NCI-H460 (cell line): ENCODE measurements around the gene RBMS1. TPM values are rescaled to one million over a fixed set of nuclear protein-coding genes. Genes with fewer than 3 reads are reported as not detected.
"Not testable (repeated sequence)": the region's sequence is repeated elsewhere in the genome, so short reads cannot be mapped to it uniquely, and the experiment has no call there.

ENCODE experiments used
- DNase-seq: peaks from one replicate; pipeline ENCODE4 v3.0.0-alpha.2; 2016; ENCODE audit warnings: low read depth; ENCODE audit errors: extremely low read depth
- total RNA-seq: library from RNA; depleted of rRNA; stranded (reverse); fragments of >200 nt; shearing (Covaris generic); gene quantifications from 2 replicates; pipeline ENCODE4 v1.2.3, GENCODE V29; 2014

Gene RBMS1
- total RNA-seq, 1 experiment from 2014 or later: 45.9 TPM

DNA sequence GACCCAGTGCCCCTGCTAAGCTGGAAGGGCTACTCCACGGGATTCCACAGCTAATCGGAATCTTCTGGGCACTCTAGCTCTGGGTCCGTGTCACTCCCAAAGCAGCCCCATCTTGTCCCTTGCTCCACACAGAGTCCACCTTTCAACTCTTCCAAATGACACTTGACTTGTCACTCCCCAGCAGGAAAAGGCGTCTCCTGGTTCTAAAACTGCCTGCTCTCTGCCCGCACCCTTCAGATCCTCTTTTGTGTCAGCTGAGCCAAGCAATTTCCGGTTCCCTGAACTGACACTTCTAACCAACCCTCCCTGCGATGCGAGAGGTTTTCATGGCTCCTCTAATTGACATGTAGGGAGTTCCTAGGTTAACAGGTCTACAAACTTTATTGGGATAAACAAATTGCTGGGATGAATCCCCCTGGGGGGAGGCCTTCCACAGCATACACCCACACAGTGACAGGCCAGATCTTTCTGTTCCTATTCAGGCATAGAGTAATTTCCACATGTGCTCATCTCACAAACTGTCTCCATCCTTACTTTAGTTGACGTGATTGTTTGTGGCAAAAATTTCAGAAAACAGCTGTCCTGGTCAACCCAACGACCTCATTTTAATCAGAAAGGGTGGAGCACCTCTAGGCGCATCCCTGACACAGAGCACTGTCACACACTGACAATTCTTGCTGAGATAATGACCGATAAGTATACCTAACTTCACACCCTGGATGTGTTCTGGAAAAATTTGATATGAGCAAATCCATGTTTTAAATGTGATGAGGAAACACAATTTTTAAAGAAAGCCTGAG is 104.9 kb downstream of the RBMS1 start:
- no peak for DNase-seq

DNA sequence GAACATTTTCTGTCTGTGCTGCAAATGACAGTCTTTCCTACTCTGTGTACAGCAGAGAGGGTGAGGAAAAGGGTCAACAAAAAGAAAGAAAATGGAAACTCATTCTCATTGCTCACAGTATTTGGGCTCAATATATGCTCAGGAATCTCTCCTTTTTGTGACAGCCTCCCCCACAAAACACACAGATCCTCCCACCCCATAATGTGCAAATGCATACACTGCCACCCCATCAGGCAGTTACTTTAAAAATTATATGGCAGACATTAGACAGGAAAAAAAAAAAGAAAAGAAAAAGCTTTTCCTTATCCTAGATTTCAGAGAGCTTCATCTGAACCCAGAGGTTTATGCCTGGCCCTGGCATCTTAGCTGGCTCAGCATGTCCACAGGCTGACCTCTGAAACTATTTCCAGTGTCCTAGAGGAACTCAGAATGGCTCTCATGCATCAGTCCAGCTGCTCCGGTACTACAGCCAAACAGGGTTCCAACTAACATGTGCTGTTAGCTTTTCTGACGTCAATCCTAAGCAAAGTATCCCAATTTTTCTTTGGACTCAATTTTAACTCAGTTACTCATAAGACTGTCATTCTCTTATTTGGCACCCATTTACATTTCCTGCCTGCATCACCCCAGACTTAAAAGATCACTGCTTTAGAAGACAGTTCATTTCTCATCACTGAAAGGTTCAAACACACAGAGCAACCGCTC is 105.9 kb downstream of the RBMS1 start:
- DNase-seq: peak; percentile 55

DNA sequence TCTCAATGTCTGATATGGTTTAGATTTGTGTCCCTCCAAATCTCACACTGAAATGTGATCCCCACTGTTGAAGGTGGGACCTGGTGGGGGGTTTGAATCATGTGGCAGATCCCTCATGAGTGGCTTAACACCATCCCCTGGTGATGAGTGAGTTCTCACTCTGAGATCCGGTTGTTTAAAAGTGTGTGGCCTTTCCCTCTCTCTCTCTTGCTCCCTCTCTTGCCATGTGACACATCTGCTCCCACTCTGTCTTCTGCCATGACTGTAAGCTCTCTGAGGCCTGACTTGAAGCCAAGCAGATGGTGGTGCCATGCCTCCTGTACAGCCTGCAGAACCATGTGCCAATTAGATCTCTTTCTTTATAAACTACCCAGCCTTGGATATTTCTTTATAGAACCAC is 108.8 kb downstream of the RBMS1 start:
- no peak for DNase-seq

DNA sequence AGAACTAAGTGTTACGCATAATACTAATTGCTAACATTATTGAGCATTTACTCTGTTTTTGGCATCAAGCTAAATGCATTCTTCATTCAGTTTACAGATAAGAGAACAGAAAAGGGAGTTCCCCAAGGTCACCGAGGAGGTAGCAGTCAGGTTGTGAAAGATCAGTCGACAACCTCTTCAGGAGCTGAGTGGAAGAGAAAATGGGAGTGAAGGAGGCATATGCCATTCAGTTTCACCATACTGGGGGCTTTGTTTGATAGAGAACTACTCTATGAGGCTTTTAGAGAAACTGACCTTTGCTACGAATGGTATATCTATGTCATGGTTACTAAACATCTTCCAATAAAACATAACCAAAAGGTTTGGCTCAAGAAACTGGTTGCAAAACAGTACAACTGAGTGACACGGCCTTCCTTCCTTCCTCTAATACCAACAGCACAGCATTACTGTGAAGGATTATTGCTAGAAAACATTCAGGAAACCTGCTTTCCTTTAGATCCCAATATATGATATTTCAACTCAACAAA is 112.1 kb downstream of the RBMS1 start:
- no peak for DNase-seq

DNA sequence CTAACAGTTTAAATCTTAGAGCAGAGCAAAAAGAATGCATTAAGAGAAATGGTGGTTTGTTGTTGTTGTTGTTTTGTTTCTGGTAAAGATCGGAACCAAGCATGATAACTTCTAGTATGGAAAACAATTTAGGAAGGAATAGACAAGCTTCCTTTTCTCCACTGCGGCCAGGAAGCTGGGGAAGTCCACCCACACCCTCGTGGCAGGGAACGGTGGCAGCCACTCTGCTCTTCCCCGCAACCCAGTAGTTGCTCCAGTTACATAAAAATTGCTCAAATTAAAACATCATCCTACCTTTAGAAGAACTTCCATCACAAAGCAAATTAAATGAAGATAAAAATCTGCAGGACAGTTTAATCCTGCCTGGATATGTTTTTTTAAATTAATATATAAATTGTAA is 113.0 kb downstream of the RBMS1 start:
- DNase-seq: no peak

DNA sequence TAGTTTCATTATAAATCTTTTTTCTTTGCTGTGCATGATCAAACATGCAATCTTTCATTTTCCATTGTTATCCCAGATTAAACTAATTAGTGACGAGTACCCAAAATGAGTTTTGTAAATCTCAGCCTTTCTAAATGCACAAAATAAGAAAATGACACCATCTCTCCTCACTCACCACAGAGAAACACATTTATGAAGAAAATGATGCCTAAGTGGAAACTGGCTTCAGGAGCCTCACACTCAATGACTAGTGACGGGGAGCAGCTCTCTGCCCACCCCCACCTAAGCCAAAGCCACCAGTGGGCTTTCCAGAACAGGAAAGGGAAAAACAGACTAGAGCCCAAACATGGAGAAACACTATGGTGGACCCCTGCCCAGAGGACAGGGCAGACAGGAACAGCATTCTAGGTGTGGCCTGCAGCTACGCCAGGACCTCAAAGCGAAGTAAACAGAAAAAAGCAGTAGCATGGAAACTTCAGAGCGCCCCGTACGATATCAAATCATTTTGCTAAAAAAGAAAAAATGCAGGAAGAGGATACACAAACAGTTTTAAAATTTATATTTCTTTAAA is 113.5 kb downstream of the RBMS1 start:
- no peak for DNase-seq

DNA sequence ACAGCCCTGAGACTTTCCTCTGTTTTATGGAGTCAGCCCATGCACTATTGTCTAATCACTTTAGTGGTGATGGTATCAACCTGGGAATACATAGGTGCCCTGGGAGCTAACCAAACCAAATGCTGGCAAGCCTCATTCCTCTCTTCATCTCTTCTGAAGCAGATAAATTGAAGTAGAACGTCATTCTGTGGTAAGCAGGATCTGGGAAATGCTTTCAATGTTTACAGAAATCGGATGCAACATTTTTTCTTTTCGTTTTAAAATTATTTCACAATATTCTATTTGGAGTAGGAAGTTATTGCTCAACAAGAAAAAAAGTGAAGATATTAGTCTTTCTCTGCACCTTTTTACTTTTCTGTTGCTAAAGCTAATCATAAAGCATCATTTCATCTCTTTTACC is 114.2 kb downstream of the RBMS1 start:
- DNase-seq: peak; percentile 65

DNA sequence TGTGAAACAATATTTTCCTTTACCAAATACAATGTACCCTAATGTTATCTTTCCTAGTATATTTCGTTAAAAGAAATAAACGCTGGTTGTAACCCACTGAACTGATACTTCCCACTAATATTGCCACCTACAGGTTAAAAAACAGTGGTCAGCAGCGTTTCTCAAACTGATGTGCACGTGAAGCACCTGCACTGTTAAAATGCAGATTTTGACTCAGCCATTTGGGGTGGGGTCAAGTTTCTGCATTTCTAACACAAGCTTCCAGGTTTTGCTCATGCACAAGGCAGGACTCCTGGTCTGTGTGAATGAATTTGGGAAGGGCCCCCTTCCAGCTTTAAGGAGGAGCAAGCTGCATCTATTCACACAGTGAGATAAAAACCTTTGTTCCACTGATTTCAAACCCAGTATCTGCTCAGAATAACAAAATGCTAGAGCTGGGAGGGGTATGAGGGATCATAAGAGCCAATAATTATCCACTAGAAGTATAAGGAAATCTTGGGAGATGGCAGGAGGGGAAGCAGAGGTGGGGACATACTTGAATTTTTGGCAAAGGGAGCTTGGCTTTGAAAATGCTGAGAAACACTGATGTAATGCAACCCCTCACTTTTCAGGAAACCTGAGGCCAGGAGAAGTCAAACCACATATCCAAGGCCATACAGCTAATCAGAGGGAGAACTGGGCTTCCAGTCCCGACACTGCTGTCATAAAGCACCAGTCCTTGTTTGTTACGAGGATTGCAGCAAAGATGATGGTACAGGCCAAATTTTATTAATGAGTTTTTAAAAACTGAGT is 116.2 kb downstream of the RBMS1 start:
- no peak for DNase-seq

DNA sequence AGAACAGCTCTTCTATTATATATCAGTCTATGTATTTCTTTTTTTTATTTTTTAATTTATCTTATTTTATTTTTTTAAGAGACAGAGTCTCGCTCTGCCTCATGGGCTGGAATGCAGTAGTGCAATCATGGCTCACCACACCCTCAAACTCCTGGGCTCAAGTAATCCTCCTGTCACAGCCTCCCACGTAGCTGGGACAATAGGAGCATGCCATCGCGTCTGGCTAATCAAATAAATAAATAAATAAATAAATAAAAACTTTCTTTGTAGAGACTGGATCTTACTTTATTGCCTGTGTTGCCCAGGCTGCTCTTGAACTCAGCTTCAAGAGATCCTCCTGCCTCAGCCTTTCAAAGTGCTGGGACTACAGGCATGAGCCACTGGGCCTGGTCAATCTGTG is 117.0 kb downstream of the RBMS1 start:
- DNase-seq: peak; percentile 48

DNA sequence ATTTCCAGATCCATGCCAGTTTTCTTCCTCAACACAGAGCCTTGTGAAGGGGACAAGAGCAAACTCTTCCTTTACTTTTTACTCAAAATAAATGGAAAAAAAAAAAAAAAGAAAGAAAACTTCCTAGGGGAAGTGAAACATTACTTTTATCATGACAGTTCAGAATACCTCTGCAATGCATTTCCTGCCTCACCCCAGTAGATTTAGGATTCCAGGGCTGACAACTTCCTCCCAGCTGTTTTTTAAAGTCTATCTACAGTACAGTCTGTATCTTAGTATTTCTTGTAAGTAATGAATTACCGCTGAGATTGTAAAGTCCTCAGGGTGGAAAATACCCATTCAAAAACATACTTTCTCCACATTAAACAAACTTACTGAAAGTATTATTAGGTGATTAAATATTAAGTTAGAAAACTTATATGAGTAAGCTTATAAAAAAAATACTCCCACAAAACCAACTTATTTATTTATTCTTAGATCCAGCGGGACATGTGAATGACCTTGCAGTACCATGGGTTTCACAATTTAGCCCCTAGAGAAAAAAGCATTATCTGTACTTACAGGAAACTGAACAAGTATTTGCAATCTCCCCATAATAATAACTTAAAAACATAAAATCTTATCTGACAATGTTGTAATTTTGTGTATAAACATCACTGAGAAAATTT is 117.7 kb downstream of the RBMS1 start:
- no peak for DNase-seq

DNA sequence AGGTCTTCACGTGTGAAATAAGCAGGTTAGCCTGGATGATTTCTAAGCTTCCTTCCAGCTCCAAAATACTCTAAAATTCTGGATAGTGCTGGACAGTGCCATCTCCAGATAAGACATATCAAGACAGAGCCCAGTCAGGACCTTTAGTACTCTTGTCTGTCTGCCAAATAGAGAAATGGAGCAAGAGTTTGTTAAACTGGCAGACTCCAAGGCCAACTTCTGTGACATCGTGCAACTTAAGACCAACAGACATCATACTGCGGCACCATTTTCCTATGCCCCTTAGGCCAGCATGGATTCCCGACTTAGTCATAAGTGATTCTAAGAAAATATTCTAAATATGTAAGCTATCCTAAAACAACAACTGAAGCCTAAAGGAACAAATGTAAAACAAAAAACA is 118.6 kb downstream of the RBMS1 start:
- DNase-seq: no peak

DNA sequence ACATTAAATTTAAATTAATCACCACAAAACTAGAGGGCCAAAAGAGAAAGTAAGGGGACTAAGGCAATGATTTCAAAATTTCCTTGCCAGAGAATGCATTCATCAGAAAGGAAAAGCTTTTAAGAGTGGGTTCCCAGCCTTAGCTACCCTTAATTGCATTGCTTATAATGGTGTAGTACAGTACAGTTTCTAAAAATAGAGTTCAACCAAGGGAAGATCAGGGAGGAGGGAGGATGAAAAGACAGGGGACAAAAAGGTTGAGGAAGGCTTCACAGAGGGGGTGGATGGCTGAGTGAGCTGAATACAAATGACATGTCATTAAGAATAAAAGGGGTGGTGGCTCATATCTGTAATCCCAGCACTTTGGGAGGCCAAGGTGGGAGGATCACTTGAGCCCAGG is 119.9 kb downstream of the RBMS1 start:
- DNase-seq: no peak

DNA sequence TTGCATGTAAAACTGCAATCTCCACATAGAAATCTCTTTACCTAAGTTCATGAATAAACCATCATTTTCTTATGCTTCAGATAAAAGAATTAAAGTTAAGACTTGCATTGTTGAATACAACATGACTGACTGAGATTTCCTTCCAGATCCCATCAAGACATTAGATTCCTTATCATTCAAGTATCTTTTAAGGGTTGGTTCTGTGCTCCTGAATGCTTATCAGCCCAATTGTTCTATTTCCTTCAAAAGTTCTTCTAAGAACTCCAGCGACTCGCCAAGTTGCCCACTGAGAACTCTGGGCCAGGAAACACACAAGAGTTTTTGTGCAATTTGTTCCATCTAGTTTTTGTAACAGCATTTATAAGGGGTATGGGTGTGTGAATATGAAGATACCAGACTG is 120.3 kb downstream of the RBMS1 start:
- no peak for DNase-seq

DNA sequence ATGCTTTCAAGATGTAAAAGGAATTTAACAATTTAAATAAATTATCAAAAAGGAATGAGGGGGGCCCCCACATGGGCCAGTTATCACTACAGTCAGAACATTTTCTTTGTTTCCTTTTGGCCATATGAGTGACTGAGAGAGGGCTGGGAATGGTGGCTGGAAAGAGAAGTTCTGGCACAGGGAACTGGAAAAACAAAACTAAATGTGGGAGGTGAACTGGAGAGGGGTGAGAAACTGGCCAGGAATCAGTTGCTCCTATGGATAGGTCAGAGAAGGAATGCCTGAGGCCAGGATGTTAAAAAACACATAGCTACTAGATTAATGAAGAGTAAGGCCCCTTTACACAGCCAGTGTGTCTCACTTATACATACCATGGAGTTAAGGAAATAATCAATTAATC is 121.0 kb downstream of the RBMS1 start:
- DNase-seq: no peak

DNA sequence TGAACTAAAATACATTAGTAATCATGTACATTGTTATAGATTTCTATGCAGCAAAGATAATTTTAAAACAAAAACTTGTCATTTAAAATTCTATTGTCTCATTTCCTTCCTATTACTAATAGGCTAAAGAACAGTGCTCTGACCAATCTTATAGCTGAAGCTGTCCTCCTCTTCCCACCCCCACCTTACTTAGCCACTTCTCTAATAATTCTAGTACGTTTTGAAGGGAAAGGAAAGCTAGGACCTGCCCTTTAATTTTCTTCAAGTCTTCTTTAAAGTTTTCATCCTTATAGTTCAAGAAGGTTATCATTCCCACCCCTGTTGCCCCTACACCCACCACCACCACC is 121.6 kb downstream of the RBMS1 start:
- DNase-seq: no peak

DNA sequence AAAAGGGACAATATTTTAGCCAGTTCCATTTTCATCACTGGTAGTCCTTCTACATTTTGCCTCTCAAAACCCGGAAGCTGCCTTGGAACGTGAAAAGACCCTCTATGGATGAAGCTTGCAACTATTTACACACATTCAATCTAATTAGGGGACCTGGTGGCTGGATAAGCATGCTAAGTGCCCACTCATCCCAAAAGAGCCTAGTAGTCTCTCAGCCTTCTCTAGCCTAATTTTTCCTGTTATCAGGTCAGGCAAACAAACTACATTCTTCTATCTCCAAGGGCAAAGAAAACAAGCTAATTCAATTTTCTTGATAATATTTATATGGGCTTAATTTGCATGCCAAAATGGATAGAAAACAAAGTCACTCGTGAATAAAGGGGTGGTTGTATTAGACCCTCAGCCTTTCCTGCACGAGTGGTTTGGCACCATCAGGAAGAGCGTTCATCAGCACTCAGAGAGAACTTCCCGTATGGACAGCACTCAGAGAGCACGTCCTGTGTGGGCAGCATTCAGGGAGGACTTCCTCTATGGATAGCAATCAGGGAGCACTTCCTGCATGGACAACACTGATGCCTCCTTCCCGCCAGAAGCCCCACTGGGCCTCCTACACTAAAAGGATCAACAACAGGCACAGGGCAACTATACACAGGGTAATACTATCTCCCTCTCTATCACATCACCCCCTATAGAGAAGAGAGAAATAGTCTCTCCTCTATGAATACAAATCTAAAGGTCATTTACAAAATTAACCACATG is 122.2 kb downstream of the RBMS1 start:
- DNase-seq: no peak

DNA sequence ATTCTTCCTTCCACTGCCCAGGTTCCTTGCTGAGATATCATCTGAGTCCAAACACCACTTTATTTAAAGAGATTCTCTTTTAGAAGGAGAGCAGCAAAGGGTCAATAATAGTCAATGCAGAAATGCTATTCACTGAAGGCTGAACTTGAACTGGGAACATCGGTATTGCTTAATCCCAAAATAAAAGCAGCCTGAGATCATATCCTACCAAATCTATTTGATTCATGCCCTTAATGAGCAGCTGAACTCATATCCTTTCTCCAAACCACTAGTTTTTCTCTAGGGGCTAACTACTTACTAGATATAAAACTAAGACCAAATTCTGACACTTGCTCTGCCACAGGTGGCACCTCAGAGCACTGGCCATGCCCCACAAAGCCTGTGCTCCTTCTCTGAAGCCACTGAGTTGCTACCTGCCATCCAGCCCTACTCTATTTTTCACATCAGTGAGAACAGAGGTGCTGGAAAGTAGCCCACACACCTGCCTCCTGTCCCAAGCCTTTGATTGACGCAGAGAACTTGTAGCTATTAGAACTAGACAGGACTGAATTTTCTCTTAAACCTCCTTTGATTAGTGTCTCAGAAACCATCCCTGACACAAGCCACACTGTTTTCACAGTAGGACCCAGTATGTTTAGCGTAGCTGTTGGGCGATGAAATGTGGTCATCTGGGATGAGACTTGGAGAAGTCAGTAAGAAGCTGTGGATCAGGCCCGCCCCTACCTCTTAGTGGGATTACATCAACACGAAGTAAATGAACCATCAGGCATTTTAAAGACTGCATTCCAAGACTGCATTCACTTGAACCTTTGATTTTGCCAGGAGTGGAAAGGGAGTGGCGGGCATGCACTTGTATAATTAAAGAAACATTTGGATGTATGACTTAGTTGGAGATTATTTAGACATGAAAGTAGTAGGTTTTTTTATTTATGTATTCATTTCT is 124.3 kb downstream of the RBMS1 start:
- no peak for DNase-seq

DNA sequence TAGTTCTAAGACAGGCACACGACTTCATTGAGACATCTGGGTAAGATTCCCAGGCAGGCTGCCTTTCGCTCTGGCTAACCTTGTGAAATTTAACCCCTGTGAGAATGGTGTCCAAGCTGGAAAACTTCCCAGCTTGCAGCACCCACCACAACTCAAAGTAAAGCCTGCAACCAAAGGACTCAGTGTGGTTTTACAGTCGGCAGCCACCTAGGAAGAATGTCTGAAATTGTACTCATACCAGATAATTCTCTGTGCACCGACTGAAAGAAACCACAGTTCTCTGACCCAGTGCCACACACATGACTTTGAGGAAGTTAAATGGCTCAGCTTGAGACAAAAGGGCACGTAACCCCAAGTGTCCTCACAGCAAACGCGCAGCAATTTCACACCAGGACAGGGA is 125.7 kb downstream of the RBMS1 start:
- DNase-seq: no peak

DNA sequence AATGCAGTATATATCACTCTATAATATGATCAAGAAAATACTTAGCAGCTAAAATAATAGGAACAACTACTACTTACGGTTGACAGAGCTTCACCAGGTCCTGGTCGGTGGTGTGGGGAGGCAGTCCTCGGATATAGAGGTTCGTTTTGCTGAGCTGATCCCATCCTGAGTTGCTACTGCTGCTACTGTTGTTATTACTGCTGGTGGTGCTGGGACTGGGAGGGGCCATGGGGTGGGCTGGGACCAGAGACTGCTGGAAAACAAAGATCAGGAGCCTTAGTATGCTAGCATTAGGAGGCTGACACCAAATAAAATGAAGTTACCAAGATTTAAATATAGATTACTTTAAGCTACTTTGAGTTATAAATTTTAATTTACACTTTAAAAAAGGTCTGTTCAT is 126.5 kb downstream of the RBMS1 start:
- DNase-seq: not testable (repeated sequence)
